Upper lobe of left lung (tissue), 4 donors: Measurements from ENCODE around the gene CDC16.

Experiments used
- EP300 ChIP-seq, 4 donors: sonication (generic); formaldehyde crosslinking; IDR thresholded peaks; one replicate each; pipeline ENCODE4 v1.5.1; 2017; ENCODE audit warnings: antibody characterized with exemption in 4 of 4, control low read depth in 2 of 4
- POLR2AphosphoS5 ChIP-seq, 2 donors: sonication (generic); formaldehyde crosslinking; IDR thresholded peaks; one replicate each; pipeline ENCODE4 v1.5.1; 2017; ENCODE audit warnings: antibody characterized with exemption in 2 of 2
- TF ChIP-seq, protein P1 (sequence below), 6 experiments: fragments of 450-650 bp in 4 of 6; fragments of 200-600 bp in 2 of 6; sonication (generic) in 2 of 6; IDR thresholded peaks; one replicate each; pipeline ENCODE4 v1.5.1; 2016 to 2019; ENCODE audit warnings: antibody characterized with exemption in 6 of 6

DNA sequence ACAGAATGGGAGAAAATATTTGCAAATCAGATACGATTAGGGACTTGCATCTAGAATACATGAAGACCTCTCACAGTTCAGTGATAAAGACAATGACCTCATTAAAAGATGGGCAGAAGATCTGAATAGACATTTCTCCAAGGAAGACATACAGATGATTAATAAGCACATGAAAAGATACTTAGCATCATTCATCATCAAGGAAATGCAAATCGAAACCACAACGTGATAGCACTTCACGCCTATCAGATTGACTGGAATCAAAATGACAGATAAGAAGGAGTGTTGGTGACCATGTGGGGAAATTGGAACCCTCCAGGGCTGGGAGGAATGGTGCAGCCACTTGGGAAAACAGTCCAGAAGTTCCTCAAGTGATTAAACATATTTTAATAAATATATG lies 29.8 kb upstream of the CDC16 start:
- TF ChIP-seq, protein P1, sequence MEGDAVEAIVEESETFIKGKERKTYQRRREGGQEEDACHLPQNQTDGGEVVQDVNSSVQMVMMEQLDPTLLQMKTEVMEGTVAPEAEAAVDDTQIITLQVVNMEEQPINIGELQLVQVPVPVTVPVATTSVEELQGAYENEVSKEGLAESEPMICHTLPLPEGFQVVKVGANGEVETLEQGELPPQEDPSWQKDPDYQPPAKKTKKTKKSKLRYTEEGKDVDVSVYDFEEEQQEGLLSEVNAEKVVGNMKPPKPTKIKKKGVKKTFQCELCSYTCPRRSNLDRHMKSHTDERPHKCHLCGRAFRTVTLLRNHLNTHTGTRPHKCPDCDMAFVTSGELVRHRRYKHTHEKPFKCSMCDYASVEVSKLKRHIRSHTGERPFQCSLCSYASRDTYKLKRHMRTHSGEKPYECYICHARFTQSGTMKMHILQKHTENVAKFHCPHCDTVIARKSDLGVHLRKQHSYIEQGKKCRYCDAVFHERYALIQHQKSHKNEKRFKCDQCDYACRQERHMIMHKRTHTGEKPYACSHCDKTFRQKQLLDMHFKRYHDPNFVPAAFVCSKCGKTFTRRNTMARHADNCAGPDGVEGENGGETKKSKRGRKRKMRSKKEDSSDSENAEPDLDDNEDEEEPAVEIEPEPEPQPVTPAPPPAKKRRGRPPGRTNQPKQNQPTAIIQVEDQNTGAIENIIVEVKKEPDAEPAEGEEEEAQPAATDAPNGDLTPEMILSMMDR (IDR thresholded peaks at IDR 0.05) = no peak
- TF ChIP-seq EP300 (IDR thresholded peaks at IDR 0.05) (no peak), POLR2AphosphoS5 (IDR thresholded peaks at IDR 0.05) (no peak)
